ENCODE results near the gene KDM2B.

The KDM2B gene

GRCh38 chr12:121545480-121545879, 35.3 kb downstream of the KDM2B start:
- H3K4ac ChIP-seq (ENCODE audit: low read length): no peak overlapping the region
- no peak overlapping the region for H2BK15ac ChIP-seq (ENCODE audit: low read length)
- H3K27me3 ChIP-seq (ENCODE audit: control insufficient read depth in 3 of 3, insufficient read depth in 3 of 3, low read depth in 1 of 3, low read length in 3 of 3): no peaks in the 10 kb centered on the region
- H3K27ac ChIP-seq (replicated peaks; ENCODE audit: low read length): no peak overlapping the region
- peaks cover 35 to 77% of the 10 kb centered on the region in 2 donors for H3K36me3 ChIP-seq (replicated peaks in 1 of 2; ENCODE audit: control insufficient read depth in 2 of 2, insufficient read depth in 2 of 2, low read length in 2 of 2)
- H3K14ac ChIP-seq (ENCODE audit: low read length): no peak overlapping the region
- H3K18ac ChIP-seq (ENCODE audit: low read length): no peak overlapping the region
- peaks cover 5% of the 10 kb centered on the region for H3K79me1 ChIP-seq (ENCODE audit: low read depth, low read length)
- peaks cover 2 to 7% of the 10 kb centered on the region in 2 donors for H3K4me1 ChIP-seq (ENCODE audit: control insufficient read depth in 2 of 2, insufficient read depth in 1 of 2, low read depth in 1 of 2, low read length in 2 of 2)
- H4K91ac ChIP-seq (ENCODE audit: low read depth, low read length, poor library complexity): no peak overlapping the region
- H2BK12ac ChIP-seq (ENCODE audit: low read length): no peak overlapping the region
- H2BK120ac ChIP-seq (ENCODE audit: low read depth, low read length): no peak overlapping the region
- H3K4me3 ChIP-seq (ENCODE audit: low read length in 2 of 2): no peak overlapping the region
- no peak overlapping the region for H3K23ac ChIP-seq (ENCODE audit: low read depth, low read length, poor library complexity)
- H4K8ac ChIP-seq (ENCODE audit: low read depth, low read length): no peak overlapping the region
- no peak for DNase-seq (ENCODE audit: low spot score)
- H3K9me3 ChIP-seq (replicated peaks in 1 of 2; ENCODE audit: control insufficient read depth in 2 of 2, insufficient read depth in 1 of 2, low read depth in 1 of 2, low read length in 2 of 2): no peaks in the 10 kb centered on the region
- WGBS, 2 donors (ENCODE audit: extremely low coverage in 2 of 2, insufficient read length in 2 of 2, insufficient replicate concordance in 1 of 2): no CpG with 5 or more reads among the region's 6 CpGs
- no peak overlapping the region for H2AK5ac ChIP-seq (ENCODE audit: low read depth, low read length)
- H3K9ac ChIP-seq (ENCODE audit: low read depth, low read length, poor library complexity): no peak overlapping the region
- no peak overlapping the region for H2AFZ ChIP-seq (ENCODE audit: low read length)
- no peak overlapping the region for H3K4me2 ChIP-seq (ENCODE audit: insufficient read depth, low read length, poor library complexity, severe bottlenecking)
- no peak overlapping the region for H2BK5ac ChIP-seq (ENCODE audit: low read length)

DNA sequence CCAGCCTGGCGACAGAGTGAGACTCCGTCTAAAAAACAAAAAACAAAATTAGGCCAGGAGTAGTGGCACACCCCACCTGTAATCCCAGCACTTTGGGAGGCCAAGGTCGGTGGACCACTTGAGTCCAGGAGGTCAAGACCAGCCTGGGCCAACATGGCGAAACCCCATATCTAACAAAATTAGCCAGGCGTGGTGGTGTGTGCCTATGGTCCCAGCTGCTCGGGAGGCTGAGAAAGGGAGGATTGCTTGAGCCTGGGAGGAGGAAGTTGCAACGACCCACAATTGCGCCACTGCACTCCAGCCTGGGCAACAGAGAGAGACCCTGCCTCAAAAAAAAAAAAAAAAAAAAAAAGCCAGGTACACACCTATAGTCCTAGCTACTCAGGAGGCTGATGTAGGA, 37.0 kb downstream of the KDM2B start:
- H3K18ac ChIP-seq (ENCODE audit: low read length): no peak overlapping the region
- peaks cover under 1% of the 10 kb centered on the region for H3K79me1 ChIP-seq (ENCODE audit: low read depth, low read length)
- DNase-seq (ENCODE audit: low spot score): no peak
- no peak overlapping the region for H2BK5ac ChIP-seq (ENCODE audit: low read length)
- no peak overlapping the region for H3K4me3 ChIP-seq (ENCODE audit: low read length in 2 of 2)
- H4K91ac ChIP-seq (ENCODE audit: low read depth, low read length, poor library complexity): no peak overlapping the region
- peaks cover 29 to 67% of the 10 kb centered on the region in 2 donors for H3K36me3 ChIP-seq (replicated peaks in 1 of 2; ENCODE audit: control insufficient read depth in 2 of 2, insufficient read depth in 2 of 2, low read length in 2 of 2)
- no peak overlapping the region for H2BK12ac ChIP-seq (ENCODE audit: low read length)
- H3K9me3 ChIP-seq (replicated peaks in 1 of 2; ENCODE audit: control insufficient read depth in 2 of 2, insufficient read depth in 1 of 2, low read depth in 1 of 2, low read length in 2 of 2): no peaks in the 10 kb centered on the region
- H2BK120ac ChIP-seq (ENCODE audit: low read depth, low read length): no peak overlapping the region
- H2AK5ac ChIP-seq (ENCODE audit: low read depth, low read length): no peak overlapping the region
- no peak overlapping the region for H3K27ac ChIP-seq (replicated peaks; ENCODE audit: low read length)
- H3K27me3 ChIP-seq (ENCODE audit: control insufficient read depth in 3 of 3, insufficient read depth in 3 of 3, low read depth in 1 of 3, low read length in 3 of 3): no peaks in the 10 kb centered on the region
- H4K8ac ChIP-seq (ENCODE audit: low read depth, low read length): no peak overlapping the region
- H3K23ac ChIP-seq (ENCODE audit: low read depth, low read length, poor library complexity): no peak overlapping the region
- H2AFZ ChIP-seq (ENCODE audit: low read length): no peak overlapping the region
- H3K9ac ChIP-seq (ENCODE audit: low read depth, low read length, poor library complexity): no peak overlapping the region
- H3K4me1 ChIP-seq (ENCODE audit: control insufficient read depth in 2 of 2, insufficient read depth in 1 of 2, low read depth in 1 of 2, low read length in 2 of 2): peaks cover 2 to 9% of the 10 kb centered on the region in 2 donors
- WGBS, 2 donors (ENCODE audit: extremely low coverage in 2 of 2, insufficient read length in 2 of 2, insufficient replicate concordance in 1 of 2): no CpG with 5 or more reads among the region's 8 CpGs
- no peak overlapping the region for H3K4me2 ChIP-seq (ENCODE audit: insufficient read depth, low read length, poor library complexity, severe bottlenecking)
- H3K4ac ChIP-seq (ENCODE audit: low read length): no peak overlapping the region
- H2BK15ac ChIP-seq (ENCODE audit: low read length): no peak overlapping the region
- no peak overlapping the region for H3K14ac ChIP-seq (ENCODE audit: low read length)

GRCh38 chr12:121539908-121540307, 40.9 kb downstream of the KDM2B start:
- Histone ChIP-seq H4K8ac (ENCODE audit: low read depth, low read length) (no peak overlapping the region), H2AK5ac (ENCODE audit: low read depth, low read length) (no peak overlapping the region), H3K27me3 (ENCODE audit: control insufficient read depth in 3 of 3, insufficient read depth in 3 of 3, low read depth in 1 of 3, low read length in 3 of 3) (no peaks in the 10 kb centered on the region), H4K91ac (ENCODE audit: low read depth, low read length, poor library complexity) (no peak overlapping the region), H3K27ac (replicated peaks; ENCODE audit: low read length) (no peak overlapping the region), H2BK120ac (ENCODE audit: low read depth, low read length) (no peak overlapping the region), H3K4me2 (ENCODE audit: insufficient read depth, low read length, poor library complexity, severe bottlenecking) (no peak overlapping the region), H2AFZ (ENCODE audit: low read length) (no peak overlapping the region), H3K23ac (ENCODE audit: low read depth, low read length, poor library complexity) (no peak overlapping the region), H3K9ac (ENCODE audit: low read depth, low read length, poor library complexity) (no peak overlapping the region), H3K14ac (ENCODE audit: low read length) (no peak overlapping the region), H2BK12ac (ENCODE audit: low read length) (no peak overlapping the region), H3K4me1 (ENCODE audit: control insufficient read depth in 2 of 2, insufficient read depth in 1 of 2, low read depth in 1 of 2, low read length in 2 of 2) (peaks cover 20 to 24% of the 10 kb centered on the region in 2 donors), H3K4me3 (ENCODE audit: low read length in 2 of 2) (no peak overlapping the region), H3K9me3 (replicated peaks in 1 of 2; ENCODE audit: control insufficient read depth in 2 of 2, insufficient read depth in 1 of 2, low read depth in 1 of 2, low read length in 2 of 2) (no peaks in the 10 kb centered on the region), H3K36me3 (replicated peaks in 1 of 2; ENCODE audit: control insufficient read depth in 2 of 2, insufficient read depth in 2 of 2, low read length in 2 of 2) (peaks cover 13 to 36% of the 10 kb centered on the region in 2 donors), H3K4ac (ENCODE audit: low read length) (no peak overlapping the region), H3K18ac (ENCODE audit: low read length) (no peak overlapping the region), H2BK5ac (ENCODE audit: low read length) (no peak overlapping the region), H2BK15ac (ENCODE audit: low read length) (no peak overlapping the region), H3K79me1 (ENCODE audit: low read depth, low read length) (peaks cover 10% of the 10 kb centered on the region)
- WGBS, 2 donors (ENCODE audit: extremely low coverage in 2 of 2, insufficient read length in 2 of 2, insufficient replicate concordance in 1 of 2): no CpG with 5 or more reads among the region's 6 CpGs
- DNase-seq (ENCODE audit: low spot score): no peak

DNA sequence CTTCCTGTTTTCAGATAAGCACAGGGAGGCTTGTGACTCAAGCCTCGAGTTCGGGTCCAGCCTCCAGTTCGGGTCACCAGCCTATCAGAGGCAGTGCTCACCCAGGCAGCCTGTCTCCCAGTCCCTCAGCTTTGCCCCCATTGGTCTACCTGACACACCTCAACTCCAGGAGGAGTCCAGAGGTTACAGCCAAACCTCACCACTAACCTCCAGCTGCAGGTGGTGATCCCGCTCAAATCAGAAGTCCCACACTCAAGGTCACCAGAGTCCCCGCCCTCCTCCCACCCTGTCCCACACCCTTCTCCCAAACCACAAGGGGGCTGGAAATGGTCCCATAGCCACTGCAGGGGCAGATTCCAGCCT, 42.1 kb downstream of the KDM2B start:
- Histone ChIP-seq H3K4me2 (ENCODE audit: insufficient read depth, low read length, poor library complexity, severe bottlenecking) (no peak overlapping the region), H3K18ac (ENCODE audit: low read length) (no peak overlapping the region), H3K27ac (replicated peaks; ENCODE audit: low read length) (no peak overlapping the region), H3K23ac (ENCODE audit: low read depth, low read length, poor library complexity) (no peak overlapping the region), H2BK120ac (ENCODE audit: low read depth, low read length) (no peak overlapping the region), H3K9ac (ENCODE audit: low read depth, low read length, poor library complexity) (no peak overlapping the region), H3K14ac (ENCODE audit: low read length) (no peak overlapping the region), H3K79me1 (ENCODE audit: low read depth, low read length) (peaks cover 10% of the 10 kb centered on the region), H3K27me3 (ENCODE audit: control insufficient read depth in 3 of 3, insufficient read depth in 3 of 3, low read depth in 1 of 3, low read length in 3 of 3) (no peaks in the 10 kb centered on the region), H3K9me3 (replicated peaks in 1 of 2; ENCODE audit: control insufficient read depth in 2 of 2, insufficient read depth in 1 of 2, low read depth in 1 of 2, low read length in 2 of 2) (no peaks in the 10 kb centered on the region), H2AK5ac (ENCODE audit: low read depth, low read length) (no peak overlapping the region), H2BK15ac (ENCODE audit: low read length) (no peak overlapping the region), H3K36me3 (replicated peaks in 1 of 2; ENCODE audit: control insufficient read depth in 2 of 2, insufficient read depth in 2 of 2, low read length in 2 of 2) (peaks cover 14 to 32% of the 10 kb centered on the region in 2 donors), H3K4me1 (ENCODE audit: control insufficient read depth in 2 of 2, insufficient read depth in 1 of 2, low read depth in 1 of 2, low read length in 2 of 2) (peaks cover 25 to 30% of the 10 kb centered on the region in 2 donors), H2AFZ (ENCODE audit: low read length) (no peak overlapping the region), H2BK5ac (ENCODE audit: low read length) (no peak overlapping the region), H4K8ac (ENCODE audit: low read depth, low read length) (no peak overlapping the region), H3K4ac (ENCODE audit: low read length) (no peak overlapping the region), H4K91ac (ENCODE audit: low read depth, low read length, poor library complexity) (no peak overlapping the region), H2BK12ac (ENCODE audit: low read length) (no peak overlapping the region), H3K4me3 (ENCODE audit: low read length in 2 of 2) (peak overlapping the region in 1 of 2 donors; percentile 45)
- WGBS, 2 donors (ENCODE audit: extremely low coverage in 2 of 2, insufficient read length in 2 of 2, insufficient replicate concordance in 1 of 2): no CpG with 5 or more reads among the region's 5 CpGs
- DNase-seq (ENCODE audit: low spot score): no peak

All from neuronal stem cell (in vitro differentiated cells).